OCI-LY1 (cell line): Measurements from ENCODE around the gene TUT7.

Source experiments
- H2AFZ ChIP-seq: fragments of 200-600 bp; sonication (generic), shearing (Covaris generic); 2 replicates; pipeline ENCODE4 v1.6.0; 2014; ENCODE audit warnings: antibody characterized with exemption, mild to moderate bottlenecking, low read length
- H3F3A ChIP-seq: fragments of 200-600 bp; sonication (generic), shearing (Covaris generic); 2 replicates; pipeline ENCODE4 v1.6.0; 2014; ENCODE audit warnings: mild to moderate bottlenecking, antibody characterized with exemption, low read length, moderate library complexity; ENCODE audit not compliant: insufficient read depth
- H3K27ac ChIP-seq: fragments of 200-600 bp; sonication (generic); 2 replicates; pipeline ENCODE4 v1.5.1; 2014; ENCODE audit warnings: low read length, mixed run types, mild to moderate bottlenecking, low read depth; ENCODE audit not compliant: poor library complexity, severe bottlenecking
- H3K27me3 ChIP-seq: fragments of 200-600 bp; sonication (generic); 2 replicates; pipeline ENCODE4 v1.6.0; 2014; ENCODE audit warnings: antibody characterized with exemption, mild to moderate bottlenecking, low read length, moderate library complexity; ENCODE audit not compliant: insufficient read depth
- H3K36me3 ChIP-seq: fragments of 200-600 bp; sonication (generic); 2 replicates; pipeline ENCODE4 v1.6.1; 2014; ENCODE audit warnings: mild to moderate bottlenecking, antibody characterized with exemption, low read length, moderate library complexity, mixed read lengths; ENCODE audit not compliant: insufficient read depth
- H3K4me1 ChIP-seq: fragments of 200-600 bp; sonication (generic); 2 replicates; pipeline ENCODE4 v1.5.1; 2014; ENCODE audit warnings: mild to moderate bottlenecking, low read length, moderate library complexity; ENCODE audit not compliant: insufficient read depth, severe bottlenecking
- H3K4me2 ChIP-seq: fragments of 200-600 bp; sonication (generic), shearing (Covaris generic); 2 replicates; pipeline ENCODE4 v1.6.1; 2014; ENCODE audit warnings: low read length
- H3K4me3 ChIP-seq: fragments of 200-600 bp; sonication (generic); 2 replicates; pipeline ENCODE4 v1.5.1; 2014; ENCODE audit warnings: low read length, low read depth, mild to moderate bottlenecking, mixed read lengths; ENCODE audit not compliant: poor library complexity, severe bottlenecking
- H3K79me2 ChIP-seq: fragments of 200-600 bp; shearing (Covaris generic); 2 replicates; pipeline ENCODE4 v1.6.1; 2016; ENCODE audit warnings: mixed run types, low read length, mixed read lengths; ENCODE audit not compliant: insufficient read depth
- H3K9ac ChIP-seq: fragments of 200-600 bp; sonication (generic), shearing (Covaris generic); 2 replicates; pipeline ENCODE4 v1.6.1; 2014; ENCODE audit warnings: mild to moderate bottlenecking, low read length, mixed read lengths
- H3K9me2 ChIP-seq: fragments of 200-600 bp; sonication (generic), shearing (Covaris generic); 2 replicates; pipeline ENCODE4 v1.6.1; 2014; ENCODE audit warnings: low read depth, mild to moderate bottlenecking, low read length, mixed read lengths
- H3K9me3 ChIP-seq: fragments of 200-600 bp; shearing (Covaris generic); 2 replicates; pipeline ENCODE4 v1.6.1; 2014; ENCODE audit warnings: low read length, mixed read lengths
- H4K20me1 ChIP-seq: fragments of 200-600 bp; sonication (generic), shearing (Covaris generic); 2 replicates; pipeline ENCODE4 v1.6.0; 2016; ENCODE audit warnings: mild to moderate bottlenecking, low read length; ENCODE audit not compliant: insufficient read depth
- CTCF ChIP-seq: fragments of 200-600 bp; sonication (generic), shearing (Covaris generic); IDR thresholded peaks from 2 replicates; pipeline ENCODE4 v1.5.1; 2017; ENCODE audit warnings: mild to moderate bottlenecking, antibody characterized with exemption, low read length, moderate library complexity, mixed read lengths
- EZH2 ChIP-seq: fragments of 200-600 bp; sonication (generic), shearing (Covaris generic); IDR thresholded peaks from 2 replicates; pipeline ENCODE4 v1.8.0; 2017; ENCODE audit warnings: borderline replicate concordance, mixed run types, mild to moderate bottlenecking, antibody characterized with exemption, low read length, moderate library complexity, mixed read lengths

TUT7 gene

GRCh38 chr9:86351880-86352279 is 2.3 kb downstream of the TUT7 start:
- Histone ChIP-seq H3K79me2 (peaks cover 65% of the 10 kb centered on the region), H2AFZ (no peak overlapping the region), H3K4me1 (peaks cover 64% of the 10 kb centered on the region), H3K4me3 (peak overlapping the region; percentile 94), H3F3A (no peaks in the 10 kb centered on the region), H3K4me2 (peak overlapping the region; percentile 88), H4K20me1 (no peaks in the 10 kb centered on the region), H3K9me3 (no peaks in the 10 kb centered on the region), H3K36me3 (peaks cover 11% of the 10 kb centered on the region; the same call in 1 of the 2 replicates), H3K9me2 (no peaks in the 10 kb centered on the region), H3K27me3 (no peaks in the 10 kb centered on the region), H3K9ac (peak overlapping the region; percentile 86), H3K27ac (peak overlapping the region; percentile 84)
- TF ChIP-seq EZH2 = no peak
- no peak for TF ChIP-seq CTCF

- no peaks in the 10 kb centered on the region for H3K27me3 ChIP-seq
- H3K4me3 ChIP-seq = peak overlapping the region; percentile 94
- peak overlapping the region; percentile 88 for H3K4me2 ChIP-seq
- TF ChIP-seq EZH2 = no peak
- TF ChIP-seq CTCF = no peak
- H3K27ac ChIP-seq = peak overlapping the region; percentile 84
- H3K4me1 ChIP-seq = peaks cover 64% of the 10 kb centered on the region
- no peaks in the 10 kb centered on the region for H3F3A ChIP-seq
- H3K9ac ChIP-seq = peak overlapping the region; percentile 46
- H3K9me3 ChIP-seq = no peaks in the 10 kb centered on the region
- H2AFZ ChIP-seq = no peak overlapping the region
- H3K9me2 ChIP-seq = no peaks in the 10 kb centered on the region
- H4K20me1 ChIP-seq = no peaks in the 10 kb centered on the region
- H3K79me2 ChIP-seq = peaks cover 67% of the 10 kb centered on the region
- peaks cover 24% of the 10 kb centered on the region for H3K36me3 ChIP-seq
Observed at GRCh38 chr9:86350006-86350760, 4.0 kb downstream of the TUT7 start.

GRCh38 chr9:86349271-86349670 is 4.9 kb downstream of the TUT7 start:
- Histone ChIP-seq H3F3A (no peaks in the 10 kb centered on the region), H3K9me2 (no peaks in the 10 kb centered on the region), H3K4me2 (peak overlapping the region; percentile 88), H3K4me1 (peaks cover 59% of the 10 kb centered on the region), H4K20me1 (no peaks in the 10 kb centered on the region), H3K9me3 (no peaks in the 10 kb centered on the region), H3K79me2 (peaks cover 67% of the 10 kb centered on the region), H3K27ac (peak overlapping the region; percentile 84), H3K4me3 (peak overlapping the region; percentile 94), H3K27me3 (no peaks in the 10 kb centered on the region), H3K36me3 (peaks cover 33% of the 10 kb centered on the region), H2AFZ (no peak overlapping the region), H3K9ac (peak overlapping the region; percentile 46)
- TF ChIP-seq CTCF (no peak), EZH2 (no peak)
